Upper lobe of left lung (tissue), 6 donors: ENCODE results near the gene MTFR1L. TPM values are rescaled to one million over a fixed set of nuclear protein-coding genes. Genes with fewer than 3 reads are reported as not detected.

Source experiments
- ATAC-seq, 2 donors: fragments of 200-7000 bp; cut with Tn5 transposase; one replicate each; pipeline ENCODE4 v1.9.1; 2022; ENCODE audit warnings: mild to moderate bottlenecking in 2 of 2, moderate library complexity in 2 of 2; ENCODE audit not compliant: low FRiP score in 2 of 2
- DNase-seq, 2 donors: peaks; one replicate each; pipeline ENCODE4 v3.0.0-alpha.2; 2019 to 2020
- H3K27ac ChIP-seq, 4 donors: fragments of 200-600 bp; sonication (generic); one replicate each; pipeline ENCODE4 v1.5.1; 2016 to 2019
- H3K27me3 ChIP-seq, 4 donors: fragments of 200-600 bp; sonication (generic); one replicate each; pipeline ENCODE4 v1.5.1; 2017 to 2019
- H3K36me3 ChIP-seq, 4 donors: fragments of 200-600 bp; sonication (generic); one replicate each; pipeline ENCODE4 v1.5.1; 2016 to 2019
- H3K4me1 ChIP-seq, 4 donors: fragments of 200-600 bp; sonication (generic); one replicate each; pipeline ENCODE4 v1.5.1; 2018 to 2019
- H3K4me3 ChIP-seq, 4 donors: fragments of 200-600 bp; sonication (generic); one replicate each; pipeline ENCODE4 v1.5.1; 2017 to 2019; ENCODE audit warnings: mild to moderate bottlenecking in 2 of 4, moderate library complexity in 1 of 4
- H3K9me3 ChIP-seq, 4 donors: fragments of 200-600 bp; sonication (generic); one replicate each; pipeline ENCODE4 v1.5.1; 2018 to 2019
- EP300 ChIP-seq, 4 donors: sonication (generic); formaldehyde crosslinking; IDR thresholded peaks; one replicate each; pipeline ENCODE4 v1.5.1; 2017; ENCODE audit warnings: antibody characterized with exemption in 4 of 4, control low read depth in 2 of 4
- POLR2A ChIP-seq, 4 donors: fragments of 450-650 bp; IDR thresholded peaks; one replicate each; pipeline ENCODE4 v1.5.1; 2016 to 2017; ENCODE audit warnings: antibody characterized with exemption in 4 of 4, mild to moderate bottlenecking in 2 of 4
- POLR2AphosphoS5 ChIP-seq, 2 donors: sonication (generic); formaldehyde crosslinking; IDR thresholded peaks; one replicate each; pipeline ENCODE4 v1.5.1; 2017; ENCODE audit warnings: antibody characterized with exemption in 2 of 2
- WGBS, 2 donors: methylation state at CpG; one replicate each; pipeline ENCODE4 v1.1.5; 2017 to 2018; 5-methylcytosine and 5-hydroxymethylcytosine counted together
- total RNA-seq, 6 donors: library from RNA; depleted of rRNA in 4 of 6; stranded (reverse); fragments of >200 nt in 4 of 6; gene quantifications; one replicate each; pipeline versions ENCODE4 v1.1.0 to v1.2.1, GENCODE V29; 2016 to 2021
- TF ChIP-seq, protein P1 (sequence below), 6 experiments: fragments of 450-650 bp in 4 of 6; fragments of 200-600 bp in 2 of 6; sonication (generic) in 2 of 6; IDR thresholded peaks; one replicate each; pipeline ENCODE4 v1.5.1; 2016 to 2019; ENCODE audit warnings: antibody characterized with exemption in 6 of 6
- donor health status: DM: no; HTN: no; CAD: no; lungs with moderate emphysema.
- donor health status: DM: no; HTN: yes; CAD: no; lungs with severe emphysema.

Gene MTFR1L
- total RNA-seq, 6 donors from 2014 or later, result 43.2 to 80.7 (median 53.6) TPM

GRCh38 chr1:25856856-25857255, 37.1 kb downstream of the MTFR1L start:
- WGBS, 2 donors, result 89 to 91% methylated on average over 11 of the region's 11 CpGs
- H3K4me3 ChIP-seq, result no peak overlapping the region
- ATAC-seq (no peak), DNase-seq (no peak)
- no peaks in the 10 kb centered on the region for H3K9me3 ChIP-seq
- no peaks in the 10 kb centered on the region for H3K36me3 ChIP-seq
- H3K27me3 ChIP-seq, result no peaks in the 10 kb centered on the region
- peaks cover 20 to 27% (median 23%) of the 10 kb centered on the region in 4 donors for H3K4me1 ChIP-seq
- H3K27ac ChIP-seq, result no peak overlapping the region
- TF ChIP-seq EP300 (IDR thresholded peaks at IDR 0.05), result no peak
- no peak for TF ChIP-seq POLR2A (IDR thresholded peaks at IDR 0.05)
- TF ChIP-seq POLR2AphosphoS5 (IDR thresholded peaks at IDR 0.05), result no peak
- TF ChIP-seq, protein P1, sequence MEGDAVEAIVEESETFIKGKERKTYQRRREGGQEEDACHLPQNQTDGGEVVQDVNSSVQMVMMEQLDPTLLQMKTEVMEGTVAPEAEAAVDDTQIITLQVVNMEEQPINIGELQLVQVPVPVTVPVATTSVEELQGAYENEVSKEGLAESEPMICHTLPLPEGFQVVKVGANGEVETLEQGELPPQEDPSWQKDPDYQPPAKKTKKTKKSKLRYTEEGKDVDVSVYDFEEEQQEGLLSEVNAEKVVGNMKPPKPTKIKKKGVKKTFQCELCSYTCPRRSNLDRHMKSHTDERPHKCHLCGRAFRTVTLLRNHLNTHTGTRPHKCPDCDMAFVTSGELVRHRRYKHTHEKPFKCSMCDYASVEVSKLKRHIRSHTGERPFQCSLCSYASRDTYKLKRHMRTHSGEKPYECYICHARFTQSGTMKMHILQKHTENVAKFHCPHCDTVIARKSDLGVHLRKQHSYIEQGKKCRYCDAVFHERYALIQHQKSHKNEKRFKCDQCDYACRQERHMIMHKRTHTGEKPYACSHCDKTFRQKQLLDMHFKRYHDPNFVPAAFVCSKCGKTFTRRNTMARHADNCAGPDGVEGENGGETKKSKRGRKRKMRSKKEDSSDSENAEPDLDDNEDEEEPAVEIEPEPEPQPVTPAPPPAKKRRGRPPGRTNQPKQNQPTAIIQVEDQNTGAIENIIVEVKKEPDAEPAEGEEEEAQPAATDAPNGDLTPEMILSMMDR (IDR thresholded peaks at IDR 0.05), result no peak

DNA sequence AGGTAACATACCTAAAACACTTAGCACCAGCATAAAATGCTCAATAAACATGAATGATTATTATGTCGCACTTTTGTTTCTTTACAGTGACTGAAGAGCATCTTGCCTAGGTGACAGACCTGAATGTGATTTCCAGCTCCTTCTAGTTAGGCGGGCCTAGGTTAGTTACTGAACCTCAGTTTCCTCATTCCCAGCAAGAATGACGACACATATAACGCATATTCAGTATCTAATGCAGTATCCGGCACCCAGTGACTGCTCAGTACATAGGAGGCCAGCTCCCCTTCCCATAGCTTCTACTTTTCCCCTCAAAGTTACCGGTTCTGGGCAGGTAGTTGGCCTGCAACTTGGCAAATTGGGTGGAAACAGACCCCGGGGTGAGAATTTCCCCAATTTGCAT, 38.7 kb downstream of the MTFR1L start:
- 34 to 41% methylated on average over 7 of the region's 7 CpGs for WGBS, 2 donors
- Histone ChIP-seq H3K27ac (no peak overlapping the region), H3K27me3 (no peaks in the 10 kb centered on the region), H3K4me1 (peaks cover 20 to 27% (median 23%) of the 10 kb centered on the region in 4 donors), H3K36me3 (peaks cover 0 to 10% (median under 1%) of the 10 kb centered on the region in 4 donors), H3K9me3 (no peaks in the 10 kb centered on the region), H3K4me3 (peak overlapping the region in 3 of 4 donors; percentile 45 to 64 (median 56))
- ATAC-seq (no peak), DNase-seq (no peak)
- TF ChIP-seq EP300 (IDR thresholded peaks at IDR 0.05) (no peak), POLR2A (IDR thresholded peaks at IDR 0.05) (no peak)
- TF ChIP-seq, protein P1 (IDR thresholded peaks at IDR 0.05), result no peak

DNA sequence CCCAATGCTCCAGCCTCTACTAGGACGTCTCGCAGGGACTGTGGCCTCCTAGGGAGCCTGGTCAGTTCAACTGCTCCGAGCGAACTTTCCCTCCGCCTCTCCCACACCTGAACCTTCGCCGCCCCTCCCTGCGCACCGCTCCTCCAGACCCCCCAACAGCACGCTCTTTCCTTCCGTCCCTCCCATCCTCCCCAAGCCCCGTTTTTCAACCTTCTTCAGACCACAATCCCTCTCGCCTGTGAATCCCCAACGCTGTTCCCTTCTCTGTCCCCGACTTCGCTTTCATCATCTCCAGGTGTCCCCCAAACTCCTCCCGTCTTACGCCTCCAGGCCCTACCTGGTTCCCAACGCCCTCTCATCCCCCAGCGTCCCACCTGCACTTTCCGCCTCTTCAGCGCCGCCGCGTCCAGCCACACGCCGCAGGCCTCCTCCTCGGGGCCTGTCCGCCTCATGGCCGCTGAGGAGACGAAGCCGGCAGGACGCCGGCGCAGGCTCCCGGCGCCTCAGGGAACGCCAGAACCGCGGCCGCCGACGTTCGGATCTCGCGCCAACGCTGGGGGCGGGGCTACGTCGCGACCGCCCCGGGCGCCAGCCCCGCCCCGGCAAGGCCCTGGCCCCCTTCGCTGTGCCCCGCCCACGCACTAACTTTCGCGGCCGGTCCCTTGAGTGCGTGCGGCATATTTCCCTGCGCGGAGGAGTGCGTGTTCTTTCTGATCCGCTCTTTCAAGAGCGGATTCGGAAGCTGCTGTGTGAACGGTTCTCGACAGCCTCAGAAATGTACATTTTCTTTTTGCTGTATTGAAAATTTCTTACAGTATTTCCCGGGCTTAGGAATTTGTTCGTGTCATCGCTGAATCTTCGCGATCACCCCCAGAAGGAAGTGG, 39.4 kb downstream of the MTFR1L start, which contains the start of gene AUNIP:
AUNIP (minus strand) TSS at position 552 of the 884 bp plus-strand sequence; CDS start at position 452, 100 bp downstream.
- no peaks in the 10 kb centered on the region for H3K27me3 ChIP-seq
- H3K4me3 ChIP-seq, result peak within 1 kb of the TSS; percentile 12 to 64 (median 50)
- H3K4me1 ChIP-seq, result peaks cover 20 to 27% (median 23%) of the 10 kb centered on the region in 4 donors
- ATAC-seq (peak; percentile 94 to 98), DNase-seq (peak; percentile 87 to 97)
- peak within 1 kb of the TSS; percentile 68 to 84 (median 80) for H3K27ac ChIP-seq
- TF ChIP-seq POLR2A (IDR thresholded peaks at IDR 0.05) (peak in 3 of 4 donors; percentile 52 to 80 (median 56)), EP300 (IDR thresholded peaks at IDR 0.05) (peak in 1 of 4 donors; percentile 7), POLR2AphosphoS5 (IDR thresholded peaks at IDR 0.05) (peak; percentile 87 to 94)
- TF ChIP-seq, protein P1 (IDR thresholded peaks at IDR 0.05), result no peak
- 2 to 4% methylated on average over 54 to 64 of the region's 77 CpGs for WGBS, 2 donors
- H3K9me3 ChIP-seq, result no peaks in the 10 kb centered on the region
- H3K36me3 ChIP-seq, result peaks cover 0 to 10% (median 2%) of the 10 kb centered on the region in 4 donors

DNA sequence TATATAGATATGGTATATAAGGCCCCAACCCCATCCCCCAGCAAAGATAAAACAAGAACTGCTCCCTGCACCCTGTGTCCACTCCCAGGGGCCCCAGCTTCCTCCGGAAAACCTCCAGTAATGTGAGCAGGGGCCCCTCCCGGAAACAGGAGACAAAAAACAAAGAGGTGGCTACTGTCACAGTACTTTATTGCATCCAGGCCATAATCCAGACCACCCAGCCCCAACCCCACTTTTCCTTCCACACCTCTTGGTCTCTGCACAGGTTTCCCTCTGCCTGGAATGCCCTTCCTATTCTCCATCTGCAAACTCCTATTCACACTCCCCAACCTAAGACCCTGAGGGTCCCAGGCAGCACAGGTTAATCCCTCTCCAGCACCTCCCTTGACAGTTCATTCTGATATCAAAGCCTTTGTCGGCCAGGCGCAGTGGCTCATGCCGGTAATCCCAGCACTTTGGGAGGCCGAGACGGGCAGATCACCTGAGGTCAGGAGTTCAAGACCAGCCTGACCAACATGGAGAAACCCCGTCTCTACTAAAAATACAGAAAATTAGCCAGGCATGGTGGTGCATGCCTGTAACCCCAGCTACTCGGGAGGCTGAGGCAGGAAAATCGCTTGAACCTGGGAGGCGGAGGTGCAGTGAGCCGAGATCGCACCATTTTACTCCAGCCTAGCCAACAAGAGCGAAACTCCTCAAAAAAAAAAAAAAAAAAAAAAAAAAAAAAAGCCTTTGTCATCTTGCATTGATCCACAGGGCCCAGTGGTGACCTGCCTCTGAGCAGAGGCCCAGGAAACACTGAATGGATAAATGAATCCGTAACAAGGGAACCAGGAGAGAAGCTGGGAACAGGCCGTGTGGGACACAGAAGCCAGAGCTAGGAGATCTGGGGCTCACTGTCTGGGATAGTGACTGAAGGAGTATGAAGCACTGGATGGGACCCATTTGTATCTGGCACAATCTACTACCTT, 41.8 kb downstream of the MTFR1L start:
- no peak overlapping the region for H3K4me3 ChIP-seq
- peak overlapping the region in 3 of 4 donors; percentile 18 to 83 (median 26) for H3K27ac ChIP-seq
- no peaks in the 10 kb centered on the region for H3K9me3 ChIP-seq
- DNase-seq (no peak), ATAC-seq (no peak)
- TF ChIP-seq POLR2AphosphoS5 (IDR thresholded peaks at IDR 0.05) (no peak), EP300 (IDR thresholded peaks at IDR 0.05) (no peak), POLR2A (IDR thresholded peaks at IDR 0.05) (no peak)
- TF ChIP-seq, protein P1 (IDR thresholded peaks at IDR 0.05), result no peak
- peaks cover 0 to 10% (median 2%) of the 10 kb centered on the region in 4 donors for H3K36me3 ChIP-seq
- WGBS, 2 donors, result 61 to 64% methylated on average over 16 of the region's 16 CpGs
- peaks cover 20 to 27% (median 23%) of the 10 kb centered on the region in 4 donors for H3K4me1 ChIP-seq
- no peaks in the 10 kb centered on the region for H3K27me3 ChIP-seq
